ENCODE data around the gene PRPF6.

- TF ChIP-seq CTCF (IDR thresholded peaks at IDR 0.05 in 4 of 5, conservative IDR thresholded peaks at IDR 0.05 in 1 of 5) (no peak), POLR2A (IDR thresholded peaks at IDR 0.05) (no peak)
Observed at GRCh38 chr20:63945921-63946920, 34.7 kb upstream of the PRPF6 start.

Data from gastrocnemius medialis (tissue), 4 donors.